Measurements from ENCODE around the gene CPT1C.

GRCh38 chr19:49665036-49665350 lies 25.9 kb upstream of the CPT1C start:
- TF ChIP-seq, protein P1, sequence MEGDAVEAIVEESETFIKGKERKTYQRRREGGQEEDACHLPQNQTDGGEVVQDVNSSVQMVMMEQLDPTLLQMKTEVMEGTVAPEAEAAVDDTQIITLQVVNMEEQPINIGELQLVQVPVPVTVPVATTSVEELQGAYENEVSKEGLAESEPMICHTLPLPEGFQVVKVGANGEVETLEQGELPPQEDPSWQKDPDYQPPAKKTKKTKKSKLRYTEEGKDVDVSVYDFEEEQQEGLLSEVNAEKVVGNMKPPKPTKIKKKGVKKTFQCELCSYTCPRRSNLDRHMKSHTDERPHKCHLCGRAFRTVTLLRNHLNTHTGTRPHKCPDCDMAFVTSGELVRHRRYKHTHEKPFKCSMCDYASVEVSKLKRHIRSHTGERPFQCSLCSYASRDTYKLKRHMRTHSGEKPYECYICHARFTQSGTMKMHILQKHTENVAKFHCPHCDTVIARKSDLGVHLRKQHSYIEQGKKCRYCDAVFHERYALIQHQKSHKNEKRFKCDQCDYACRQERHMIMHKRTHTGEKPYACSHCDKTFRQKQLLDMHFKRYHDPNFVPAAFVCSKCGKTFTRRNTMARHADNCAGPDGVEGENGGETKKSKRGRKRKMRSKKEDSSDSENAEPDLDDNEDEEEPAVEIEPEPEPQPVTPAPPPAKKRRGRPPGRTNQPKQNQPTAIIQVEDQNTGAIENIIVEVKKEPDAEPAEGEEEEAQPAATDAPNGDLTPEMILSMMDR (conservative IDR thresholded peaks at IDR 0.05; ENCODE audit: low read length): no peak
- TF ChIP-seq EZH2phosphoT487 (IDR thresholded peaks at IDR 0.05; ENCODE audit: borderline replicate concordance, low read depth, low read length): no peak

Data from OCI-LY7 (cell line).